Activated T-cell treated with anti-CD3 and anti-CD28 coated beads for 1 hour (primary cell): ENCODE results near the gene ZNF556.

Experiments
- DNase-seq: peaks from one replicate; pipeline ENCODE4 v3.0.0-alpha.2; 2020; ENCODE audit warnings: low read depth

The ZNF556 gene

GRCh38 chr19:2867025-2867991 lies at the start of gene ZNF556:
TSS of gene ZNF556 (plus strand) at chr19:2867335. CDS start at chr19:2867422, 87 bp downstream.
- no peak for DNase-seq

DNA sequence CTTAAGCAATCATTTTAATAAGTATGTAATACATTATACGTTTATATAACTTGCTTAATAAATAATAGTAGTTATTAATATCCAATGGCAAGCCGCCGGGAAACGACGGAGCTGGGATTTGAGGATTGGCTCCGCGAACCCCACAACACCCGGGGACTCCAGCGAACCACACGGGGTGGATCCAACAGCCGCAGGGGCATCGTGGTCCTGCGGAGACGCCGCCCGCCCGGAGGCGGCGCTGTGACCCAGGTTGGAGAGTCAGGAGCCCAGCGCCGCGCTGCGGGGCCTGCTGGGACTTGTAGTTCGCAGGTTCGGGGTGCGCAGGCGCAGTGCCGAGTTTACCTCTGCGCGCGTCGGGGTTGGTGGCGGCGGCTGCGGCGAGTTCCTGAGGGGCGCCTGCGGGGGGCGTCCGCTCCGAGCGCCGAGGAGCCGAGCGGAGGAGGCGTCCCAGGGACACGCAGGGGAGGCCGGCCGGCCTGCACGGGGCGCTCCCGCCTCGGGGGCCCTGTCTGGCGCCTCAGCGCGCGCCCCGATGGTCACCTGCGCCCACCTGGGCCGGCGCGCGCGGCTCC lies 47.5 kb upstream of the ZNF556 start, which contains the start of gene ZNF554:
ZNF554 (plus strand) TSS at position 329 of the 572 bp plus-strand sequence; CDS start at position 533, 204 bp downstream.
- DNase-seq: peak; percentile 99

- no peak for DNase-seq
Observed at GRCh38 chr19:2820112-2820702, 46.9 kb upstream of the ZNF556 start.

DNA sequence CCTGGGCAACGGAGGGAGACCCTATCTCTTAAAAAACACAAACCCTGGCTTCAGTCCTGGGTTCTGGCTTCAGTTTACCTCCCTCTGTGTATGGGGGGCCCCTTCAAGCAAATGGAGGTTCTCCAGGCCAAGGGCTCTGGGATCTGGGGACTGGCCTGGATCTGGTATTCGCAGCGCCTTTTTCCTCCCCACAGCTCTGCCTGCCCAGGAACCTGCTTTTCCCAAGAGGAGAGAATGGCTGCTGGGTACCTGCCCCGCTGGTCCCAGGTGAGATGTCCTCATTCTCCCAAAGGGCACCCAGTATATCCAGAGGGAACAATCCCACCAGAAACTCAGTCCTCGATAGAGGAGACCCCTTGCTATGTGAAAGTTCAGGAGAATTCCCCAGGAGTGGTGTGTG lies 44.3 kb upstream of the ZNF556 start:
- no peak for DNase-seq

DNA sequence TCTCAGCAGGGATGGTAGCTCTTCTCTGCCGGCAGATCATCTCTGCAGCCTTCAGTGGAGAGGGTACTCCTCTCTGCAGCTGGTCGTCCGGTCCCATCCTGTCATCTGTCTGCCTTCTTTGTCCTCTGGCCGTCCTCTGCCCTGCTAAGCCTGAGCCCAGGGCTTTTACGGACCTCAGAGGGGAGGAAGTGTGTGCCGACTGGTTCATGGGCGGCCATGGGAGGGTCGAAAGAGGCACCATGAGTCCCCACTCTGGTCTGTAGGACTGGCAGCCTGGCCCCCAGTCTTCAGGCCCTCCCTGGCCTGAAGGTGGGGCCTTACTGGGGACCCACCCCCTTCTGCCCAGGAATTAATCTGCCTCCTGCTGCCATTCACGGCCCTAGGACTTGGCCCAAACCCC lies 43.5 kb upstream of the ZNF556 start:
- DNase-seq: no peak

DNA sequence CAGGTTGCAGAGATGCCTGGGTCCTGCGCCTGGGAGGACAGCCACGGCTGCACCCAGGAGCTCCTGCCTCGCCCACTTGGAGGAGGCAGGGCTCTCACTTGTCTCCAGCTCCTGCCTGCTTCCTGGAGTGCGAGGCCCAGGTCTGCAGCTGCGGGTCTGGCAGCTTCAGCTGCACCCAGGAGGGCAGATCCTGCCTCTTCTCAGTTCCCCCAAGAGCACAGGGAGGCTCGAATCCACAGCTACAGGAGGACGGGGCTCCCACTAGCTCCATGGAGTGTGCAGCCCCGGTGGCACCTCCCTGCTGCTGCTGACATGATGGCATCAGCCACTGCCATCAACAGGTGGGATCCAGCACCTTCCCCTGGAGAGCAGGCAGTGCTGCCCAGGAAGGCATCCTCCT lies 43.0 kb upstream of the ZNF556 start:
- DNase-seq: no peak

DNA sequence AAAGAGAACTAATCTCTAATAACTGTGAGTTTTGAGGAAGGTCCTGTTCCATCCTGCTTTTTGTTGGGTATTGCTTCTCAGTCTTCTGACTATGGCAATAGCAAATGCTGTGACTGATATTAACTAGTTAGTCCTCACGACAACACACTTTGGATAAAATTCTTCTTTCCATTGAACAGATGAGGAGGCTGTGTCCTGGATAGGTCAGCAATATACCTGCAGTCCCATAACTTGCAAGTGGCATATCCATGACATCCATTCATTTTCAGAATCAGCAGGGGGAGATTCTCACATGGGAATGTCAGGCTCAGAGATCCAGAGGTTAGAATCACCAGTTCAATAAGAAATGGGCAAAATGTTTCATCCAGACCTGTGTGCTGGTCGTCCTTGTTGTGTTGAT lies 40.1 kb upstream of the ZNF556 start:
- no peak for DNase-seq

- no peak for DNase-seq
Observed at GRCh38 chr19:2827840-2828489, 39.2 kb upstream of the ZNF556 start.

- DNase-seq: no peak
Observed at GRCh38 chr19:2834294-2834871, 32.8 kb upstream of the ZNF556 start.

DNA sequence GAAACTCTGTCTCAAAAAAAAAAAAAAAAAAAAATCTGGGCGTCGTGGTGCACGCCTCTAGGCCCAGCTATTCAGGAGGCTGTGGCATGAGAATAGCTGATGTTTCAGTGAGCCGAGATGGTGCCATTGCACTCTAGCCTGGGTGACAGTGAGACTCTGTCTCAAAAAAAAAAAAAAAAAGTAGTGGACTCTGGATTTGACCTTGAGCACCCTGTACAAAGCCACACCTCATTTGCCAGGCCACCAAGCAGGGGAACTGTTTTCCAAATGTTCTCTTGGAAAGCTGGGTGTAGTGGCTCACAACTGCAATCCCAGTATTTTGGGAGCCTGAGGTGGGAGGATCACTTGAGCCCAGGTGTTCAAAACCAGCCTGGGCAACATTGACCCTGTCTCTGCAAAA lies 29.7 kb upstream of the ZNF556 start:
- no peak for DNase-seq

- DNase-seq: peak; percentile 98
Observed at GRCh38 chr19:2840794-2841791, 26.0 kb upstream of the ZNF556 start, which contains the start of gene ZNF555. TSS of gene ZNF555 (plus strand) at chr19:2841475. CDS start at chr19:2841573, 98 bp downstream.

DNA sequence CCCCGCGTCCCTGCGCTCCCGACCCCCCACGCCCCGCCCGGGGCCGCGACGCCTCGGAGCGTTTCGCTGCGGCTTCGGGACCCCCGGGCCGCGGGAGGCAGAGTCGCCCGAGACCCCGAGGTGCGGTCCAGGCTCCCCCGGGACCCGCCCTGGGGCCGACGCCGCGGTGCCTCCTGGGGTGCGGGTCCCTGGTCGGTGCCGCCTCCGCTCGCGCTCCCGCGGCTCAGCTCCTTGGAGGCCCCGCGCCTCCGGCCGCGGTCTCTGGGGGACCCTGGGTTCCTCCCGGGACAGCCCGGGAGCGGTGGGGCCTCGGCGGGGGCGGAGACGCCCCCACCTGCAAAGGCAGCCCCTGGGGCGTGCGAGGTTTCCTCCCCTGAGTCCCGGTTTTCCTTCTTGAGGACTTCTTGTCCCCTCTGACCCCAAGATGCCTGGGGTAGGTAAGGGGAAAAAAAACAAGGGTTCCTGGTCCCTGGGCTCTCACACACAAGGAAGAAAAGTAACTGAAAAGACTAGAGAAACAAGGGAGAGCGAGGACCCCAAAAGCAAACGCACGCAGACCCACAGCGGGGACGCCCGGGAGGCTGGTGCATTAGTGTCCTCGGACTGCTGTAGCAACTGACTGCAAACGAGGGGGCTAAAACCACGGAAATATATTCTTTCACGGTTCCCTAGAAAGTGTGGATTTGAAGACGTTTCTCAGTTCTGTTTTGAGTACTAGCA lies 25.1 kb upstream of the ZNF556 start:
- DNase-seq: no peak

- DNase-seq: no peak
Observed at GRCh38 chr19:2845107-2845506, 22.0 kb upstream of the ZNF556 start.

DNA sequence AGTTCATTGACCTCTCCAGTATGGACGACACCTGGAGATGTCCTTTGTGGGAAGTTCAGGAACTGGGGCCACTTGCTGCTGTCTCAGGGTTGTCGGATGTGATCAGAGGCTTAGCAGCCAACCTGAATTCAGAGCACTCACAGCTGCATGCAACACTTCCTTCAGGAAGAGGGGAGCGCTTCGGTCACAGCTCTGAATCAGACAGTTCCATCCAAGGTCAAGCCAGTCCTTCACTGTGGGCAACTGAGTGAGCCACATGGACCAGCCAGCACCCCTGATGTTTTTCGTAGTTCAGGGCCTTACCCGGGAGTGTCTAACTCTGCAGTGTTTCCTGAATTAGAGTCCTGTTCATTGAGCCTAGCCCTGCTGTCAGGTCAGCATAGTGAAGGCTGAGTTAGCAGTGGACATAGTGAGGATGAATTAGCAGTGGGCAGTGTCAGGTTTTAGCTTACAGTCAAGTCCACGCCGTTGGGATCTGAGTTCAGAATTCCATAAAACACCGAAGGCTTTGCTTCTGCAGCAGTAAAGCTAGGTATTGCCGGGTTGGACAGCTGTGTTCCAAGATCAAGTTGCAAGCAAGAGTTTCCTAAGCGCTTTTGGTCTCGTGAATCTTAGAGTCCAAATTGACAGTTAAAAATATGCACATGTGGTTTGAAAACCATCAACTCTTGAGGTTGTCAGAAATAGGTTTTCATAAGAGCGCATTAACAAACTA lies 20.8 kb upstream of the ZNF556 start:
- DNase-seq: no peak

- DNase-seq: no peak
Observed at GRCh38 chr19:2847507-2847906, 19.6 kb upstream of the ZNF556 start.

DNA sequence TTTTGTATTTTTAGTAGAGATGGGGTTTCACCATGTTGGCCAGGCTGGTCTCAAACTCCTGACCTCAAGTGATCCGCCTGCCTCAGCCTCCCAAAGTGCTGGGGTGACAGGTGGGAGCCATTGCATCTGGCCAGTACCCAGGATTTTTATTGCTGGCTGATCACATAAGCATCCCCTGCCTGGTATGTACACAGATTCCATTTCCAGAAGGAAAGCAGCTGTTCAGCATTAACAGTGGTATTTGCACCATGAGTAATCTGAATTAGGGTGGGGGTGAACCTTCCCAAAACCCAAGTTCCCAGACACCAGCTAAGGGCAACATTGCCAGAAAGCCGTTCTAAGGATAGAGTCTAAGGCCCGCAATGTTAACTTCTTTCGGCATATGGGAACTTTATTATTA lies 18.5 kb upstream of the ZNF556 start:
- no peak for DNase-seq

DNA sequence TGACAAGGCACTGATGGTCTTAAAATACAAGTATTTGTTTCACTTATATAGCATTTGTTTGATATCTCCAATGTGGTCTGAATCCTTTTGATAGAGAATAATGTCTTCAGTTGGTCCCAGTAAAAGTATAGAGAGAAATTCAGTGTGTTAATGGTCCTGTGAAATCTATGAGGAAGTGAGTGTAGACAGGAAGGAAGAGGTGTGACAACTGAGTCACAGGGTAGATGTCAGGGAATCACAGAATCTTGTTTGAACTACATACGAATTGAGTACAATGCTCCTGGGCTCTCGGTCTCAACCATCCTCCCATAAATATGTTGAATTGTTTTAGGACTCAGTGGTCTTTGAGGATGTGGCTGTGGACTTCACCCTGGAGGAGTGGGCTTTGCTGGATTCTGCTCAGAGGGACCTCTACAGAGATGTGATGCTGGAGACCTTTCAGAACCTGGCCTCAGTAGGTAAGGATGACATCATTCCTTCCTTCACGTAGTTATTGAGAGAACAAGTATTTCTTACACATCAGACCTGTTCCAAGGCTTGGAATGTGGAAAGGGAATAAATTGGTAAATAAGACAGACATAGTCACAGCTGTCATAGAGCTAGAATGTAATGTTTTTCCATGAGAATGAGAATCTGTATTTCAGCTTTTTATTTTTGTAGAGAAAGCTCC lies 16.7 kb upstream of the ZNF556 start:
- DNase-seq: no peak

DNA sequence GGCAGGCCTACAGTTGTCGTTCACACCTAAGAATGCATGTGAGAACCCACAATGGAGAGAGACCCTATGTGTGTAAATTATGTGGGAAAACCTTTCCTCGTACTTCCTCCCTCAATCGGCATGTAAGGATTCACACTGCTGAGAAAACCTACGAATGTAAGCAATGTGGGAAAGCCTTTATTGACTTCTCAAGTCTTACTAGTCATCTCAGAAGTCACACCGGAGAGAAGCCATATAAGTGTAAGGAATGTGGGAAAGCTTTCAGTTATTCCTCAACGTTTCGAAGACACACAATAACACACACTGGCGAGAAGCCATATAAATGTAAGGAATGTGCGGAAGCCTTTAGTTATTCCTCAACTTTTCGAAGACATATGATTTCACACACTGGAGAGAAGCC lies 14.5 kb upstream of the ZNF556 start:
- no peak for DNase-seq
